ENCODE results near the gene TBX6.

TBX6 gene

DNA sequence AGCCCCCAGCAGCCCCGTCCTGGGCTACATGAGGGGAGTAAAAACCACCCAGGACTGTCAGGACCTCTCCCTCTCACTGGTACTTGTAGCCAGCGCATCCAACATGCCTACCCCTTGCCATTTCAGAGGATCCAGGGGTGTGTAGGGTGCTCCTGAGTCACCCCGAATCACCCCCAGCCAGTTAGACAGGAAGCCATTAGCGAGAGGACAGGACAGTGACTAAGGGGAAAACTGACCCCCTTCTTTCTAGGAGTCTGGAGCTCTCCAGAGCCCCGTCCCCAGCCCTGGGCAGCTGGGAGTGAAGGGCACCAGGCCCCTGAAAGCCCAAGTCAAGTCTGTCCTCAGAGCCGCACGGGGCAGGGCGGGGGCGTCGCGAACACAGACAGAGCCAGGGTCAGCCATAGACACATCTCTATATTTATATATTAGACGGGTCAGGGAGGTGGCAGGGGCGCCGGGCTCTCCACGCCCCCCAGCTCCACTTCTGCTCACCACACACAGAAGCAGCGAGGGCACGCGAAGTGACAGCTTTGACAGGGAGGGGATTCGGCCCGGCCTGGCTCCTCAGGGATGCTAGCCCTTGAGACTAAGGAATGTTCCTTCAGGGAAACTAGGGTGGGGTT, 22.1 kb upstream of the TBX6 start:
- no peak for DNase-seq (ENCODE audit: low read depth in 2 of 2)

DNA sequence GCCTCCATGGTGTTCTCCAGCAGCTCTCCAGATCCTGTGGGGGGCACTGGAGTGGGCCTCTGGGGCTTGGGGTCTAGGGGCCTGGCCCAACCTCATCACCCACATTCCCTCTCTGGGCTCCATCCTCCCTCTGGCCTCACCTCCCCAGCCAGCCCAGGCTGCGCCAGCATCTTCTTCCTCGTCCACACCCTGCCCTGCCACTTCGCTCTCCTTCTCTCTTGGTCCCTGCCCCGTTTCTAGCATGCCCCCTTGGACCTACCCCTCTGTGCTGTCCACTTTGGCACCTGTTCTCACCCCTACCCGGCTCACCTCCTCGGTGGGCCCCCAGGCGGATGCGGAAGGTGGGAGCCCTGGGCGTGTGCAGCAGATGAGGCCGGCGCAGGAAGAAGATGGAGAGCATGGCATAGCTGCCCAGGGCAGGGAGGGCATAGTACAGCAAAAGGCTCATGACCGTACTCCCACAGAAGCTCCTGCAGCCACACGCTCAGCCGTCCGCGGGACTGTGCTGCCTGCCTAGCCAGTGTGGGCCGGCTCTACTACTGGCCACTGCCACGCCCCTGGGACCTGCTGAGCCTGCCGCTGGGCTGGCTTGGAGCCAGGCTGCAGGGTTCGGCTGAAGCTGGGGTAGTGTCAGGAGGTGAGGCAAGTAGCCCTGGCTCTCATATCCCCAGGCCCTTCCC, 21.4 kb upstream of the TBX6 start, which contains the start of gene GDPD3:
GDPD3 (minus strand) TSS at position 507 of the 680 bp plus-strand sequence; CDS start at position 448, 59 bp downstream.
- no peak for DNase-seq (ENCODE audit: low read depth in 2 of 2)

DNA sequence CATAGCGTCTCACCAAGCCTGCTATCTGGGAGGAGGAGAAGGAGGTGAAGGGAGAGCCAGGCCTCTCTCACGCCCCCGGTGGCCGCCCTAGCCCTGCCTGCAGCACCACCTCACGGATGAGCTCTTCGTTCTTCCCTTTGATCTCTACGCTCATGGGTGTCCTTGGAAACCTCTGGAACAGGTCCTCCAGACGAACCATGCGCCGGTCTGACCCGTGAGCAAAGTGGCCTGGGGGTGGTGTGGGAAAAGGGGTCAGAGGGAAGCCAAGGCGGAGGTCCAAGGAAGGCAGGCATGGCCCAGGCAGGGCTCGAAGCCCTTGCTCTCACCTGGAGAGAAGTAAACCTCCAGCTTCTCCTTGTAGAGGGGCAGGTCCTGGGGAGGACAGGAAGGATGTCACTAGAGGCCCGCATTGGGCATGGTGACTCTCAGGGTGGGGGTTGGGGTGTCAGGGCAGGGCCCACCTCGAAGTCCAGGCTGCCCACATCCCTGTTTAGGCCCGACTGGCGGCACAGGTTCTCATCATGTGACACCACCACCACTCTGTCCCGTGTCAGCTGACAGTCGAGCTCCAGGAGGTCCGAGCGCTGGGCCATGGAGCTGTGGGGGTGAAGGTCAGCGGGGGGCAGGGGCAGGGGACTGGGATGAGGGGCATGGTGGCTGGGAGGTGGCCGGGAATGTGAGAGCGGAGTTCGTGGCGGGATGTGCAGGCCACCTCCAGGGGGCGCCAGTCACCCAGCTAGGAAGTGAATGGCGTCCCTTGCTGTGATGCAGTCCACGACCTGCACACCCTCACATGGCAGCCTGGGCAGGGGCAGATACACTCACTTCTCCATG, 20.7 kb upstream of the TBX6 start:
- DNase-seq (ENCODE audit: low read depth in 2 of 2): peak in 1 of 2 experiments; percentile 68

DNA sequence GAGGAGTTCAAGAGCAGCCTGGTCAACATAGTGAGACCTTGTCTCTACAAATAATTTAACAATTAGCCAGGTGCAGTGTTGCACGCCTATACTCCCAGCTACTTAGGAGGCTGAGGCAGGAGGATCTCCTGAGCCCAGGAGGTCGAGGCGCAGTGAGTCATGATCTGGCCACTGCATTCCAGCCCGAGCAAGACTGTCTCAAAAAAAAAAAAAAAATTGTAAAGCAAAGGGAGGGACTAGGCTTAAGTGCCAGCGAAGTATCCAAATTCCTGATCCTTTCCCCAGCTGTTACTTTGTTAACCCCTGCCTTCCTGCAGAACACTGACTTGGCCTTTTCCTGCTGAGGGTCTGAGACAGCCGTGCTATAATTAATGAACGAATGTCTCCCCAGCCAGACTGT, 18.9 kb upstream of the TBX6 start:
- no peak for DNase-seq (ENCODE audit: low read depth in 2 of 2)

GRCh38 chr16:30108059-30108850, 16.5 kb upstream of the TBX6 start:
- DNase-seq (ENCODE audit: low read depth in 2 of 2): no peak

DNA sequence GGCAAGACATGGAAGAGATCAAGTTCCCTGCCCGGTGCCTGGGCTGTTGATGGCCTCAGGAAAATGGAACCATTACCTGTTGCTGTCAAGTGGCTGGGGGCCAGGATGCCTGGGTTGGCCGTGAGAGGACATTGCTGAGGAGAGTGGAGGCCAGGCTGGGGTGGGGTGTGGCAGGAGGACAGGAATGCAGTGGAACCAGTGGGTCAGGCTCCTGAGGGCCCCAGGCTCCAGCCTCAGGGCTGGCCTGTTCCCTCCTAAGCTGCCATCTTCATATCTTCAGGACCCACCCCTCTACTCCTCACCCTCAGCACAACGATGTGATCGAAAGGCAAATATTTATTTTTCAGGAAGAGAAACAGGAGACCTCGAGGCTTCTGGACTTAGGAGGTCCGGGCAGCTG, 12.8 kb upstream of the TBX6 start:
- no peak for DNase-seq (ENCODE audit: low read depth in 2 of 2)

GRCh38 chr16:30104090-30104489, 12.4 kb upstream of the TBX6 start:
- DNase-seq (ENCODE audit: low read depth in 2 of 2): no peak

DNA sequence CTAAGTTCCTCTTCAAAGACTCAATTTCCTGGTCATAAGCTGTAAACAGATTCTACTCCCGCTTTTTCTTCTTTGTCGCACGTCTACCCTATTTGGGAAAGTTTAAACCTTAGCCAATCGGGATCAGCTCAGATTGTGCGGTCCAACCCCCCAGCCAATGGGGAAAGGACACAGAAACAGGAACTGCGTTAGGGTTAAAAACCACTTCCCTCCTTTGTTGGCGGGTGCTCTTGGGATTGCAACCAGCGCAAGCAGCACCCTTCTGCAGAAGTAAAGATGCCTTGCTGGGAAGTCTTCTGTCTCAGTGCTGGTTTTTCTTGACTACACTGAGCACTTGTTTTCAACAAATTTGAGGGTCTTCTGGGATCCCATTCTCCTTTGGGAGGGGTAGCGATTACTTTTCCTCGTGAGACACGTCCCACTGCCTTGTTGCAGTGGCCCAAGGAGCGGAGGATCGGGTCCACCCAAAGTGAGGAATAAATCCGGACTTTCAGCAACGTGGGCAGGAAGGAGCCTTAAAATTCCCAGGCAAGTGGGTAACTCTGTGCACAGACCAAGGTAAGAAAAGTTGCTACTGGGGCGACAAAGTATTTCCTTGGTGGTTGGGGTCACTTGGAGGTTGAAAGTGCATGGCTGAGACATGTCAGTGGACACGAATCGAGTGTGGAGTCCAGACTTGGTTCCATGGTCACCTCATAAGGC, 5.3 kb upstream of the TBX6 start:
- no peak for DNase-seq (ENCODE audit: low read depth in 2 of 2)

DNA sequence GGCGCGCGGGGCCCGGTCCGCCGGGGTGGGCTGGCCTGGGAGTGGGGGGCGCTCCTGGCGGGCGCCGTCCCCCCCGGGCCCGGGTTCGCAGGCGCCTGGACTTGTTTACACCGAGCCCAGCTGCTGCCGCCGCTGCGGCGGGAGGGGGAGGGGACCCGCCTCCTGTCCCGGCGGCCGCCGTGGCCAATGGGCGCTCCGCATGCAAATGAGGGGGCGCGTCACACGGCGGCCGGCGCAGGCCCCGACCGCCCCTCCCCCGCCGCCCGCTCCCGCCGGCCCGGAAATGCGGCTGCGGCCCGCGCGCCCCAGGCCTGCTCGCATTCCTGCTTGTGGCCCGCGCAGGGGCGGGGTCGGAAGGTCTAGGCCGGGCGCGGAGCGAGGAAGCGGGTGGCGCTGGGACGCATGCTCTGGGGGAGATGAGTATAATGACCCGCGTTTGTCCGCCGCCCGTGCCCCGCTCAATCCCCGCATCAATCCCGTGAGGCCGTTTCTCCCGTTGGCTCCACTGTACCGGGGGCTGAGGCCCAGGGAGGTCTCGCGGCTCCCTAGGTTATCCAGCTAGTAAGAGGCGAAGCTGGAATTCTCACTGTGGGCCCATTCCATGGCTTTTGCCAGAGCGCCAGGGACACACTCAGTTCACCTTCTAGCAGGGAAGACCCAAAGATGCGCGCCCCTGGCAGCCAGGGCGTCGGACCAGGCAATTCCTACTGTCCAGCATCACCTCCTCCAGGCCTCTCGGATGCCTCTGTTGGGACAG, 4.6 kb upstream of the TBX6 start, which contains the start of gene YPEL3:
YPEL3 (minus strand) TSS at position 109 of the 757 bp plus-strand sequence. CDS start 731 bp downstream, outside the sequence.
- peak; percentile 67 to 85 for DNase-seq (ENCODE audit: low read depth in 2 of 2)

DNA sequence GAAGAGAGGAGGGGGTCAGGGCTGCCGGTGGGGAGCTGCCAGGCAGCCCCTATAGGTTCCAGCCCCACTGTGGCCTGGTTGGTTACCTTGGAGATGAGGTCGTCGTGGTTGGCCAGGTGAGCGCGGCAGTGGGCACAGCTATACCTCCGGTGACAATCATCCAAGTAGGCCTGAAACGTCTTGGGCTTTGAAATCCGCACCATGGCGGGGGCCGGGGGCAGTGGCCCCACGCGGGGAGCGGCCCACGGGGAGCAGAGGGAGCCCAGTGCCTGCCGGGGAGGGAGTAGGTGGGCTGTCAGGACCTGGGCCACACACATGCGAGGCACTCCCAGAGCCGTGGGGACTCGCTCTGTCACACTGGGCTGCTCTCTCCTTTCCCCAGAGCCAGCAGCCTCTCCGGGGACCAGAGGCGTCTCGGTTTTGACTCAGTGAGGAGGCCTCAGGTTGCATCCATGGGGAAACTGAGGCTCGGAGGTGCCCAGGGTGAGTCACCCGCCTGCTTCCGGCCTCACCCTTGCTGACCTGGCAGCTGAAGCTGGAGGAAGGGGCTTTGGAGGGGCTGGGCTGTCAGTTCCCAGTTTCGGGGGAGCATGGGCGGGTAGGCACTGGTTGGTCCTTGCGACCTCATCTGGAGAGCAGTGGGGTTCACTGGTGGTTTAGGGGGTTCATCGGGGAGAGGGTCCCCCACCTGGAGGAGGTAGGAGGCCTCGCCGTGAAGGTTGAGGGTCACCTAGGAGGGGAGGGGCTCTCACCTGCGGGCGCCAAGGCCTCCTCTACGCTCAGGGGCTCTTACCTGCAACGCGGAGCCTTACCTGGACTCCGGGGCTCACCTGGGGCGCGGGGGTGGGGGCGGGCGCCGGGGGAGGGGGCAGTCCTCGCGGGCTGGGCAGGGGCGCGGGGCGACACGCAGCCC, 3.7 kb upstream of the TBX6 start:
- no peak for DNase-seq (ENCODE audit: low read depth in 2 of 2)

GRCh38 chr16:30094541-30095165, 2.9 kb upstream of the TBX6 start:
- DNase-seq (ENCODE audit: low read depth in 2 of 2): no peak

DNA sequence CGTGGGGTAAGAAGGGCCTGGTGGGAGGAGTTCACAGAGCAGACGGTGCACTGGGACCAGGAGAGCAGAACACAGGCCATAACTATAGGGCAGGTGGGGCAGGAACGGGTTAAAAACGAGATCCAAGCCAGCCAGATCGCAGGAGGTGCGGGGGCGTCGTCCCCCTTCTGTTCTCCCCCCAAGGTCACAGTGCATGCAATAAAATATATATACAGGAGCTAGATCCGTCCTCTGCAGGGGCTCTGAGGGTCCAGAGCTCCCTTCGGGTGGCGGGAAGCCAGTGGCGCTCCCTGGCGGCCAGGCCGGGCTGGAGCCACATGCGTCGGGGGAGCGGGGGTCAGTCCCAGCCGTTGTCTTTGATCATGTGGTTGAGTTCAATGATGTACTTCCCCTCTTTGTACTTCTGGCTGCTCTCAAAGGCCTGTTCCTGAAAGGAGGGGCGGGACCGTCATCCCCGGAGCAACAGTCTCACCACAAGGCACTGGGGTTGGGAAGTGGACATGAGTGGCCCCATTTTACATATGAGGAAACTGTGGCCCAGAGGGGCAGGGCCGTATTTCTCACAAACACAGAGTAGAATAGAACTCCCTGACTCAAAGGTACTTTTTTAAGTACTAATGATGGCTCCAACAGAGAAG, 768 bp upstream of the TBX6 start:
- peak; percentile 22 to 69 for DNase-seq (ENCODE audit: low read depth in 2 of 2)

- no peak for DNase-seq (ENCODE audit: low read depth in 2 of 2)
These were observed 953 bp downstream of the TBX6 start for GRCh38 chr16:30090610-30091331.

DNA sequence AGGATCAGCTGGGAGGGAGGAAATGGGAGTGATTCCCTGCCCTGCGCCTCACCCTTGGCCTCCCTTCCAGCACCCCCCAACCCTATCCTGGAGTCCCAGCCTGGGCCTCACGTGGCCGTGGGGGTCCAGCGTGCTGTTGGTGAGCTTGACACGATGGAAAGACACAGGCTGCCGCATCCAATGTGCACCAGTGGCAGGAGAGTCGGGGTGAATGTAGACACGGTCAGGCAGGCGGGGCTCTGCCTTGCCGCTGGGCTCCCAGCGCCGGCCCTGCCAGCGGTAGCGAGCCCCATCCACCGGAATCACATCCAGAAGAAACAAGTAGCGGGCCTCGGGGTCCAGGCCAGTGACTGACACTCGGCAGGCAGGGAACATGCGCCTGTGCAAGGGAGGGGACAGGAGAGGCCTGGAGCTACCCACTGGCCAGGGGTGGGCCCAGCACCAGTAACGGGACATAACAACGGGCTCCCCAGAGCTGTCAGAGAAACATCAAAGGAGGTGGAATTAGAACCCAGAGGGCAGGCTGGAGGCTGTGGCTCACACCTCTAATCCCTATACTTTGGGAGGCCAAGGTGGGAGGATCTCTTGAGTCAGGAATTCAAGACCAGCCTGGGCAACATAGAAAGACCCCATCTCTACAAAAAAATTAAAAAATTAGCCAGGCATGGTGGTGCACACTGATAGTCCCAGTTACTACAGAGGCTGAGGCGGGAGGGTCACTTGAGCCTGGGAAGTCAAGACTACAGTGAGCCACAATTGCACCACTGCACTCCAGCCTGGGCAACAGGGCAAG, 2.7 kb downstream of the TBX6 start:
- DNase-seq (ENCODE audit: low read depth in 2 of 2): no peak

GRCh38 chr16:30088237-30088831, 3.4 kb downstream of the TBX6 start:
- no peak for DNase-seq (ENCODE audit: low read depth in 2 of 2)

DNA sequence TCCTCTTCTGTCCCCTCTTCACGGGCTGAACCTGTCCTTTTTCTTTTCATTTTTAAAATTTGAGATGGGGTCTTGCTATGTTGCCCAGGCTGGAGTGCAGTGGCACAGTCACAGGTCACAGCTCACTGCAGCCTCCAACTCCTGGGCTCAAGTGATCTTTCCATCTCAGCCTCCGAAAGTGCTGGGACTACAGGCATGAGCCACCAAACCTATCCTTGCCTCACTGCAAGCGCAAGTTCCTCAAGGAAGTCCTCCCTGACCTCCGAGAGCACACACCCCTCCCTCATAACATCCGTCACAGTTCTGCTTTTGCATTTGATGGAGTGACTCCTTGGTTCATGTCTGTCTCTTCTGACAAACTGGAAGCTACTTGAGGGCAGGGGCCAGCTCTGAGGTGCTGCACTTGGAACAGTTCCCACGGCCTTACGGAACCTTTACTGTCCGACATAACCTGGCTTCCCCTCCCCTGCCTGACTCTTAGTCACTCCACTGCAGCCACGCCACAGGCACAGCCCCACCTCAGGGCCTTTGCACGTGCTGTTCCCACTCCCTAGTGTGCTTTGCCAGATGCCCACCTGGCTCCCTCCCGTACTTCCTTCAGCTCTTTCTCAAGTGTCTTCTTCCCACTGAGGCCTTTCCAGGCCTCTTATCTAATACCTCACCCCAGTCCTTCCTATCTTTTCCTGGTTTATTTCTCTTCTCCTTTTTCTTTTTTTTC, 4.4 kb downstream of the TBX6 start:
- DNase-seq (ENCODE audit: low read depth in 2 of 2): no peak

All from stimulated activated CD4-positive, alpha-beta T cell treated with anti-CD3 and anti-CD28 coated beads, Interleukin-12 subunit alpha, Interleukin-12 subunit beta, amount 100 ng/mL, for 24 hours (primary cell).